OCI-LY7 (cell line): ENCODE data around the gene TWIST2. TPM values are rescaled to one million over a fixed set of nuclear protein-coding genes. Genes with fewer than 3 reads are reported as not detected.

Experiments used
- BruUV-seq: library from RNA; stranded (reverse); fragments of 400-500 nt; replicated peaks from 2 replicates; lab custom pipeline; 2021; lab: Mats Ljungman, UMichigan
- CTCF ChIA-PET: fragments of 300-600 bp; sonication (Branson Sonifier 250); formaldehyde crosslinking; loops from one replicate; lab custom pipeline; 2022; ENCODE audit warnings: antibody characterized with exemption; ENCODE audit not compliant: unreplicated experiment; lab: Charles Lee
- POLR2A ChIA-PET: fragments of 300-600 bp; sonication (Branson Sonifier 250); formaldehyde crosslinking; loops from one replicate; lab custom pipeline; 2022; ENCODE audit warnings: antibody characterized with exemption; lab: Charles Lee
- DNase-seq: peaks from one replicate; pipeline ENCODE4 v3.0.0-alpha.2; 2015; ENCODE audit warnings: low spot score
- H2AFZ ChIP-seq: fragments of 200-600 bp; sonication (generic), shearing (Covaris generic); 2 replicates; pipeline ENCODE4 v1.6.1; 2014; ENCODE audit warnings: mild to moderate bottlenecking, antibody characterized with exemption, low read length, moderate library complexity
- H3K27ac ChIP-seq: fragments of 200-600 bp; sonication (generic); 2 replicates; pipeline ENCODE4 v1.5.1; 2014; ENCODE audit warnings: mixed run types, low read depth, mild to moderate bottlenecking, moderate library complexity, low read length, inconsistent platforms; ENCODE audit not compliant: poor library complexity, severe bottlenecking
- H3K36me3 ChIP-seq: fragments of 200-600 bp; sonication (generic); 2 replicates; pipeline ENCODE4 v1.6.1; 2014; ENCODE audit warnings: mild to moderate bottlenecking, antibody characterized with exemption, low read length, moderate library complexity, mixed read lengths; ENCODE audit not compliant: insufficient read depth
- H3K4me1 ChIP-seq: fragments of 200-600 bp; sonication (generic); 2 replicates; pipeline ENCODE4 v1.5.1; 2014; ENCODE audit warnings: mild to moderate bottlenecking, low read length; ENCODE audit not compliant: insufficient read depth, poor library complexity, severe bottlenecking
- H3K4me2 ChIP-seq: fragments of 200-600 bp; sonication (generic); 2 replicates; pipeline ENCODE4 v1.6.1; 2014; ENCODE audit warnings: mild to moderate bottlenecking, low read length
- H3K4me3 ChIP-seq: fragments of 200-600 bp; sonication (generic); 2 replicates; pipeline ENCODE4 v1.5.1; 2014; ENCODE audit warnings: mild to moderate bottlenecking, low read depth, low read length; ENCODE audit not compliant: poor library complexity, severe bottlenecking
- H3K79me2 ChIP-seq: fragments of 200-600 bp; sonication (generic); 2 replicates; pipeline ENCODE4 v1.6.1; 2016; ENCODE audit warnings: low read depth, mild to moderate bottlenecking, low read length, moderate library complexity, mixed read lengths; ENCODE audit not compliant: insufficient read depth
- H3K9me2 ChIP-seq: fragments of 200-600 bp; sonication (generic); 2 replicates; pipeline ENCODE4 v1.6.1; 2016; ENCODE audit warnings: mild to moderate bottlenecking, low read length, mixed read lengths; ENCODE audit not compliant: insufficient read depth
- H3K9me3 ChIP-seq: fragments of 200-600 bp; sonication (generic); 2 replicates; pipeline ENCODE4 v1.6.1; 2014; ENCODE audit warnings: mild to moderate bottlenecking, mixed run types, low read length, mixed read lengths
- H4K20me1 ChIP-seq: fragments of 200-600 bp; sonication (generic); 2 replicates; pipeline ENCODE4 v1.6.1; 2014; ENCODE audit warnings: mild to moderate bottlenecking, antibody characterized with exemption, low read length, moderate library complexity, mixed read lengths; ENCODE audit not compliant: insufficient read depth
- EZH2phosphoT487 ChIP-seq: fragments of 200-600 bp; sonication (generic); IDR thresholded peaks from 2 replicates; pipeline ENCODE4 v1.6.1; 2018; ENCODE audit warnings: low read depth, borderline replicate concordance, mild to moderate bottlenecking, mixed run types, antibody characterized with exemption, low read length, moderate library complexity, mixed read lengths
- intact Hi-C: fragments of 100-400 bp; cut with micrococcal nuclease; formaldehyde crosslinking; loops from one replicate; pipeline ENCODE4 v1.10.0; 2022; ENCODE audit not compliant: unreplicated experiment
- total RNA-seq, 2 experiments: library from RNA; depleted of rRNA in 1 of 2; stranded (reverse); fragments of >200 nt in 1 of 2; shearing (Covaris generic) in 1 of 2; gene quantifications; 2 replicates each; pipeline ENCODE4 v1.2.3, GENCODE V29; 2014 to 2022
- TF ChIP-seq, protein P1 (sequence below): fragments of 200-600 bp; sonication (generic); conservative IDR thresholded peaks from 2 replicates; pipeline ENCODE4 v1.5.1; 2014; ENCODE audit warnings: mild to moderate bottlenecking, antibody characterized with exemption, low read length, moderate library complexity, mixed read lengths

TWIST2 gene
- total RNA-seq, 2 experiments from 2014 or later, result not detected

DNA sequence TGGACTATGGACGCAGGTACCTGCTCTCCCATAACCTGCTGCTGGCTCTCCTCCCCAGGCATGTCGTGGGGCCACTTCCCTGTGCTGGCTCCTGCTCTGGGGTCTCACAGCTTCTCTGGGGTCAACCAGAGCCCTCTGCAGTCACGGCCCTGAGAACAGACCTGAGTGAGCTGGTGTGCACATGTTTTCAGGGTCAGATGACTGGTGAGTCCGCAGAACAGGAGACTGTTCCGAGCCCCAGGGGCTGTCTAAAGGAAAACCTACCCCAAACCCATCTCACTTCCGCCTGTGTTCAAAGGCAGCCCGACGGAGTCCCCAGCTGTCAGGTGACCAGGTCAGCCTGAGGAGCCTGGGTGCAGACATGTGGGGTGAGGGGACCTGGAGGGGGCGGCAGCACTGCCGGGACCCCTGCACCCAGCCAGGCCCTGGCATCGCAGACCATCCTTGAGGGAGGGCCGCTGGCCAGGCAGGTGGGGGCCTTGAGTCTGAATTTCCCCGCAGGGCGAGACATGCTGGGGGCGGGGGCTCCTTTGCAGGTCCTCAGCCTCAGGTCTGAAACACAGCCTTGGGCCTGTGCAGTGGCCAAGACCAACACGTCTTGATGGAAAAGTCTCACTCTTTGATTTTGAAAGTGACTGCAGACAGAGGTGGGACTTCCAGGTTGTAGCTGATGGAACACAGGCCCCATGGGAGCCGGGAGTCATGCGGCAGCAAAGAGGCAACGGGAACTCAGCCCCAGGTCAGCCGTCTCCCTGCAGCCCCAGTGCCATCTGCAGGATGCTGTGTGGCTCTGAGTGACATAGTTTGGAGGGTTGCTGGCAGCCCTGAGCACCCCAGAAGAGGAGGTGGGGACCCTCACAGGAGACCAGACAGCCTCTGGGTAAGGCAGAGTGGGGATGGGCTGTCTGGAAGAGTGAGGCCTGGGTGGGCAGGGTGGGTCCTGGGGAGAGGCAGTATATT is 65.3 kb downstream of the TWIST2 start:
- Histone ChIP-seq H3K4me1 (no peaks in the 10 kb centered on the region), H3K4me2 (no peak overlapping the region), H2AFZ (no peak overlapping the region), H3K4me3 (no peak overlapping the region), H3K27ac (no peak overlapping the region), H3K9me3 (peaks cover 6% of the 10 kb centered on the region), H3K36me3 (no peaks in the 10 kb centered on the region), H4K20me1 (no peaks in the 10 kb centered on the region), H3K9me2 (no peaks in the 10 kb centered on the region), H3K79me2 (no peaks in the 10 kb centered on the region)
- TF ChIP-seq, protein P1, sequence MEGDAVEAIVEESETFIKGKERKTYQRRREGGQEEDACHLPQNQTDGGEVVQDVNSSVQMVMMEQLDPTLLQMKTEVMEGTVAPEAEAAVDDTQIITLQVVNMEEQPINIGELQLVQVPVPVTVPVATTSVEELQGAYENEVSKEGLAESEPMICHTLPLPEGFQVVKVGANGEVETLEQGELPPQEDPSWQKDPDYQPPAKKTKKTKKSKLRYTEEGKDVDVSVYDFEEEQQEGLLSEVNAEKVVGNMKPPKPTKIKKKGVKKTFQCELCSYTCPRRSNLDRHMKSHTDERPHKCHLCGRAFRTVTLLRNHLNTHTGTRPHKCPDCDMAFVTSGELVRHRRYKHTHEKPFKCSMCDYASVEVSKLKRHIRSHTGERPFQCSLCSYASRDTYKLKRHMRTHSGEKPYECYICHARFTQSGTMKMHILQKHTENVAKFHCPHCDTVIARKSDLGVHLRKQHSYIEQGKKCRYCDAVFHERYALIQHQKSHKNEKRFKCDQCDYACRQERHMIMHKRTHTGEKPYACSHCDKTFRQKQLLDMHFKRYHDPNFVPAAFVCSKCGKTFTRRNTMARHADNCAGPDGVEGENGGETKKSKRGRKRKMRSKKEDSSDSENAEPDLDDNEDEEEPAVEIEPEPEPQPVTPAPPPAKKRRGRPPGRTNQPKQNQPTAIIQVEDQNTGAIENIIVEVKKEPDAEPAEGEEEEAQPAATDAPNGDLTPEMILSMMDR, result no peak
- no peak for TF ChIP-seq EZH2phosphoT487
- BruUV-seq, result no TSS peak
- no peak for DNase-seq
- POLR2A ChIA-PET, result no interaction called here
- intact Hi-C loops, result no loop called here
- CTCF ChIA-PET, result no interaction called here

DNA sequence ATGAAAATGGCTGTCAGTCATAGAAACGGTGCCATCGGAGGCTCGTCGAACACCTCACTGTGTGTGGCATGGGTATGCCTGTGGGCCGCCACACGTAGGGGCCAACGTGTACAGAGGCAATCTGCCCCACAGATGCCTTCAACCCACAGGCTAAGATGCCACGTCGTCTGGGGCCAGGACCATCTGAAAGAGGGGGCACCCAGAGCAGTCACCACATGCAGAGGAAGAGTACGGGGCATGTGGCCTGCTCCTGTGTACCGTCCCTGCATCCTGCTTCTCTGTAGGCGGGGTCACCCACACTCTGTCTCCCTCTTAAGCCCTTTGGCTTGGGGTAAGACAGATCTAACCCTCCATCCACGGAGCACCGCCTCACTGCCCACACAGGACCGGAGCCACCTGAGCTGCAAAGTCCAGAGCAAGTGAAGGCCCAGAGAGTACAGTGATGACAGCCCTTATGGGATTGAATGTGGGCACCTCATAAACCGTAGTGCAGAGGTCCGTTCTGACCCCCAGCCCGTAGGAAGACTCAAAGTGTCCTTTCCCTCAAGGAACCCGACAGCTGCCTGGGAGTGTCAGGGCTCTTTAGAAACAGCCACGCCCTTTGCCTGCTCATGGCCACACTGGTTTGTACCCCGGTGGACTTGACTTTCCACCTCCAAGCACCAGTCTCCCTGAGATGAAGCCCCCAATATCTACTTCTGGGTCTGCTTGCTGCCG is 66.2 kb downstream of the TWIST2 start:
- no TSS peak for BruUV-seq
- DNase-seq, result no peak
- no peaks in the 10 kb centered on the region for H3K36me3 ChIP-seq
- no peaks in the 10 kb centered on the region for H3K79me2 ChIP-seq
- ChIA-PET CTCF (no interaction called here), POLR2A (no interaction called here)
- H2AFZ ChIP-seq, result no peak overlapping the region
- no peaks in the 10 kb centered on the region for H3K9me3 ChIP-seq
- H4K20me1 ChIP-seq, result no peaks in the 10 kb centered on the region
- H3K27ac ChIP-seq, result no peak overlapping the region
- H3K4me1 ChIP-seq, result no peaks in the 10 kb centered on the region
- H3K9me2 ChIP-seq, result no peaks in the 10 kb centered on the region
- TF ChIP-seq, protein P1, result no peak
- no peak for TF ChIP-seq EZH2phosphoT487
- intact Hi-C loops, result no loop called here
- H3K4me2 ChIP-seq, result no peak overlapping the region
- no peak overlapping the region for H3K4me3 ChIP-seq
